NB4 (cell line): Measurements from ENCODE around the gene SMIM23.
A peak's percentile ranks its signal among the peaks of the same experiment; 100 is the strongest.

Experiments used
- MYC ChIP-seq: IDR thresholded peaks from 2 replicates; pipeline ENCODE4 v1.6.1; 2011; ENCODE audit warnings: low read depth, low read length
- TF ChIP-seq, protein P1 (sequence below): IDR thresholded peaks from one replicate; pipeline ENCODE4 v1.5.1; 2012; ENCODE audit warnings: low read depth, low read length

GRCh38 chr5:171750311-171750788 lies 35.3 kb upstream of the SMIM23 start:
- TF ChIP-seq MYC = no peak
- TF ChIP-seq, protein P1, sequence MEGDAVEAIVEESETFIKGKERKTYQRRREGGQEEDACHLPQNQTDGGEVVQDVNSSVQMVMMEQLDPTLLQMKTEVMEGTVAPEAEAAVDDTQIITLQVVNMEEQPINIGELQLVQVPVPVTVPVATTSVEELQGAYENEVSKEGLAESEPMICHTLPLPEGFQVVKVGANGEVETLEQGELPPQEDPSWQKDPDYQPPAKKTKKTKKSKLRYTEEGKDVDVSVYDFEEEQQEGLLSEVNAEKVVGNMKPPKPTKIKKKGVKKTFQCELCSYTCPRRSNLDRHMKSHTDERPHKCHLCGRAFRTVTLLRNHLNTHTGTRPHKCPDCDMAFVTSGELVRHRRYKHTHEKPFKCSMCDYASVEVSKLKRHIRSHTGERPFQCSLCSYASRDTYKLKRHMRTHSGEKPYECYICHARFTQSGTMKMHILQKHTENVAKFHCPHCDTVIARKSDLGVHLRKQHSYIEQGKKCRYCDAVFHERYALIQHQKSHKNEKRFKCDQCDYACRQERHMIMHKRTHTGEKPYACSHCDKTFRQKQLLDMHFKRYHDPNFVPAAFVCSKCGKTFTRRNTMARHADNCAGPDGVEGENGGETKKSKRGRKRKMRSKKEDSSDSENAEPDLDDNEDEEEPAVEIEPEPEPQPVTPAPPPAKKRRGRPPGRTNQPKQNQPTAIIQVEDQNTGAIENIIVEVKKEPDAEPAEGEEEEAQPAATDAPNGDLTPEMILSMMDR = peak; percentile 58
